ENCODE measurements around the gene FAF2.

- no peak for TF ChIP-seq CTCF (IDR thresholded peaks at IDR 0.05 in 8 of 11, conservative IDR thresholded peaks at IDR 0.05 in 3 of 11)
- TF ChIP-seq POLR2A (IDR thresholded peaks at IDR 0.05) = no peak
- TF ChIP-seq POLR2AphosphoS5 (IDR thresholded peaks at IDR 0.05) = no peak
Measured at GRCh38 chr5:176486189-176486757, 38.1 kb downstream of the FAF2 start.
